Measurements from ENCODE around the gene SLC27A6.

The SLC27A6 gene

DNA sequence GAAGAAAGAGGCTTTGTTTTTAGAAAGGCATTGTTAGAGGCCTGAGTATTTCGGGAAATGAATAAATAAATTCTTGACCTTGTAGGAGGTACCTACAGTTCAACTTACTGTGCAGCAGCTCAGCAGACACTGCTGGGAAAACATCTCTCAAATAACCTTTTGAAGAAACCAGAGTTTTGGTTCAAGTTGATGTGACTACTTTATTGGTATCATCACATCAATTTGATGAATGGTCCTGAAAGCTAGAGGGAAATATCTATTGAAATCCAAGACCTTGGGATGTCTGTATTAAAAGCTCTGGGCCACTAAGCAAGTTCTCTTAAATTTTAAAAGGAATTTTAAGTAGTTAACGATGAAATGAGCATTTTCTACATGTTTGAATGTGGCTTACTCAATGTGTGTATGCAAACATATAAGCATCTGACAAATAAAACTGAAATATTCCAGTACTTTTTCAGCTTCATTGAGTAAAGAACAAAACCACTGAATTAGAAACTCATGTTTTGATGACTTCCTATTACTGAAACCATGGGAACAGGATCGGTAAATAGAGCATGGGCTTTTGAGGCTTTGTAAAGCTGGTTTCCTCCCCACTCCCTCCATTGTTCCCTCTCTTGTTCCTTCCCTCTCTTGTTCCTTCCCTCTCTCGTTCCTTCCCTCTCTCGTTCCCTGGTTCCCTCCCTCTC, 36.7 kb downstream of the SLC27A6 start:
- Histone ChIP-seq H3K4me3 (ENCODE audit: extremely low read depth, insufficient read depth, low read length, poor library complexity, severe bottlenecking) (no peak overlapping the region), H3K4me1 (ENCODE audit: control insufficient read depth, insufficient read depth, low read length, poor library complexity, severe bottlenecking) (no peaks in the 10 kb centered on the region), H3K36me3 (ENCODE audit: control insufficient read depth, insufficient read depth, low read length) (no peaks in the 10 kb centered on the region), H3K9me3 (ENCODE audit: control insufficient read depth, low read length) (no peaks in the 10 kb centered on the region), H3K27ac (ENCODE audit: low read depth, low read length, severe bottlenecking) (no peak overlapping the region)
- WGBS, 2 experiments (ENCODE audit: insufficient coverage in 2 of 2), result 42 to 69% methylated on average over 2 to 4 of the region's 5 CpGs

DNA sequence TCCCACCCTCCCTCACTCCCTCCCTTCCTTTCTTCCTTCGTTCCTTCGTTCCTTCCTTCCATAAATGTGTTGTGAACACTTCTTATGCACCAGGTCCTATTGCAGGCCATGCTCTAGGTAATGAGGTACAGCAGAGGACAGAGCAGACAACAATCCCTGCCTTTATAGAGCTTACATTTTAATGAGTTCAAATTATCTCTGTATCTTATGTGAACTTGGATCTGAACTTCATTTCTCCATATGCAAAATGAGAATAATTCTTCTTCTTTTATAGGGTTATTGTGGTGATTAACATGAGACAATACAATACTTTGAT, 37.2 kb downstream of the SLC27A6 start:
- Histone ChIP-seq H3K4me1 (ENCODE audit: control insufficient read depth, insufficient read depth, low read length, poor library complexity, severe bottlenecking) (no peaks in the 10 kb centered on the region), H3K36me3 (ENCODE audit: control insufficient read depth, insufficient read depth, low read length) (no peaks in the 10 kb centered on the region), H3K27ac (ENCODE audit: low read depth, low read length, severe bottlenecking) (no peak overlapping the region), H3K9me3 (ENCODE audit: control insufficient read depth, low read length) (no peaks in the 10 kb centered on the region), H3K4me3 (ENCODE audit: extremely low read depth, insufficient read depth, low read length, poor library complexity, severe bottlenecking) (no peak overlapping the region)
- WGBS, 2 experiments (ENCODE audit: insufficient coverage in 2 of 2), result 100% methylated on average over 1 of the region's 2 CpGs; no CpG with 5 or more reads in 1 of the 2 experiments

DNA sequence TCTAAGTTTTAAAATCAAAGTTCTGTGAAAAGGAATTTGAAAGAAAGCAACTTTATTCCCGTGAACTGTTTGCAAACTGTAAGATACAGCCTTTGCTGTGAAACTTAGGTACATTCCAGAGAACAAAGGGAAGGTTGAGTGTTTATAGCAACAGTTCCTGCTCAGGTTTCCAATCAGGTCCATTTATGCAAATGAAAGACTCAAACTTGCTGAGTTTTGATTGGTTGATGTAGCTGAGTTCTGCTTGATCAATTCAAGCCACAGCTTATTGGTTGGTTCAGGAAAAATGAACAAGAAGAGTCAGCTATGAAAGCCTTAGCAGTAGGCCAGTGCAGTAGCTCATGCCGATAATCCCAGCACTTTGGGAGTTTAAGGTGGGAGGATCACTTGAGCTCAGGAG, 37.9 kb downstream of the SLC27A6 start:
- no peaks in the 10 kb centered on the region for H3K36me3 ChIP-seq (ENCODE audit: control insufficient read depth, insufficient read depth, low read length)
- H3K4me1 ChIP-seq (ENCODE audit: control insufficient read depth, insufficient read depth, low read length, poor library complexity, severe bottlenecking), result no peaks in the 10 kb centered on the region
- 89 to 96% methylated on average over 2 of the region's 2 CpGs for WGBS, 2 experiments (ENCODE audit: insufficient coverage in 2 of 2)
- no peak overlapping the region for H3K4me3 ChIP-seq (ENCODE audit: extremely low read depth, insufficient read depth, low read length, poor library complexity, severe bottlenecking)
- no peaks in the 10 kb centered on the region for H3K9me3 ChIP-seq (ENCODE audit: control insufficient read depth, low read length)
- no peak overlapping the region for H3K27ac ChIP-seq (ENCODE audit: low read depth, low read length, severe bottlenecking)

GRCh38 chr5:129014185-129014584, 48.9 kb downstream of the SLC27A6 start:
- H3K9me3 ChIP-seq (ENCODE audit: control insufficient read depth, low read length), result no peaks in the 10 kb centered on the region
- no peak overlapping the region for H3K27ac ChIP-seq (ENCODE audit: low read depth, low read length, severe bottlenecking)
- no peaks in the 10 kb centered on the region for H3K4me1 ChIP-seq (ENCODE audit: control insufficient read depth, insufficient read depth, low read length, poor library complexity, severe bottlenecking)
- WGBS, 2 experiments (ENCODE audit: insufficient coverage in 2 of 2), result 81 to 100% methylated on average over 3 of the region's 4 CpGs
- no peak overlapping the region for H3K4me3 ChIP-seq (ENCODE audit: extremely low read depth, insufficient read depth, low read length, poor library complexity, severe bottlenecking)
- H3K36me3 ChIP-seq (ENCODE audit: control insufficient read depth, insufficient read depth, low read length), result no peaks in the 10 kb centered on the region

GRCh38 chr5:129018837-129019236, 53.5 kb downstream of the SLC27A6 start:
- Histone ChIP-seq H3K36me3 (ENCODE audit: control insufficient read depth, insufficient read depth, low read length) (no peaks in the 10 kb centered on the region), H3K4me1 (ENCODE audit: control insufficient read depth, insufficient read depth, low read length, poor library complexity, severe bottlenecking) (no peaks in the 10 kb centered on the region), H3K9me3 (ENCODE audit: control insufficient read depth, low read length) (no peaks in the 10 kb centered on the region), H3K4me3 (ENCODE audit: extremely low read depth, insufficient read depth, low read length, poor library complexity, severe bottlenecking) (no peak overlapping the region), H3K27ac (ENCODE audit: low read depth, low read length, severe bottlenecking) (no peak overlapping the region)

DNA sequence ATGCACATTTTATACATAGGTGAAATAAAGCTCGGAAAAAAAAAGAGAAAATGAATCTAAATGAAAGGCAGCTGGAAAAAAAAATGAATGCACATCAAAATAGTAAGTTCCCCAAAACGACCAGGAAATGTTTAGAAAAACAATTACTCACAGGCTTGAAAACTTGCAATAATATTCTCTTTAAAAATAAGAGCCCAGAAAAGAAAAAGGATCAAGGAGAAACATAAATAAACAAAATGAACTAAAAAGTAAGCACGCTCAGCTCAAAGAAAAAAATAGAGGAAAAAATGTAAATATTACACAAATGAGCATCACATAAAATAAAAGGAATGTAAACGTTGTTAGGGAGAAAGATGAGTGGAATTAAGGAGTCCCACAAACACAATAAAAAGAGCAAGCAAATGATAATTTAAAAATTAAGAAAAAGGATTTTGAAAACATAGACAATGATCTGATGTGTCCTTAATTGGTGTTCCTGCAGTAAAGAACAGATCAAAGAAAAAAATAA, 54.2 kb downstream of the SLC27A6 start:
- H3K27ac ChIP-seq (ENCODE audit: low read depth, low read length, severe bottlenecking), result no peak overlapping the region
- no peaks in the 10 kb centered on the region for H3K4me1 ChIP-seq (ENCODE audit: control insufficient read depth, insufficient read depth, low read length, poor library complexity, severe bottlenecking)
- H3K9me3 ChIP-seq (ENCODE audit: control insufficient read depth, low read length), result no peaks in the 10 kb centered on the region
- H3K4me3 ChIP-seq (ENCODE audit: extremely low read depth, insufficient read depth, low read length, poor library complexity, severe bottlenecking), result no peak overlapping the region
- no peaks in the 10 kb centered on the region for H3K36me3 ChIP-seq (ENCODE audit: control insufficient read depth, insufficient read depth, low read length)
- WGBS, 2 experiments (ENCODE audit: insufficient coverage in 2 of 2), result no CpG with 5 or more reads among the region's 4 CpGs

DNA sequence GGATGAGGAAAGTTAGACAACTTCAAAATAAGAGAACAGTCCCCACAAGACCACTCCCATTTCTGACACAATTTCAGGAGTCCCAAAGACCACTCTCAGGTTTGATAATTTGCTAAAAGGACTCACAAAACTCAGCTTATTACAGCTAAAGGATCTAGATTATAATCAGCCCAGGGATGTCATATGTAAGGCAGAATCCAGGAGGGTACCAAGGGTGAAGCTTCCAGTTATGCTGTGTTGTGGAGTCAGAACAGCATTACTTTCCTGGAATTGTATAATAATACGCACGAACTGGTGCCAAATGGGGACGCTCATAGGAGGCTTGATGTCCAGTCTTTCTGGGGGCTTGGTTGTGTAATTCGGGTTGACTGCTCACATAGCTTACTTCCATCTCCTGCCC, 55.4 kb downstream of the SLC27A6 start:
- Histone ChIP-seq H3K36me3 (ENCODE audit: control insufficient read depth, insufficient read depth, low read length) (no peaks in the 10 kb centered on the region), H3K27ac (ENCODE audit: low read depth, low read length, severe bottlenecking) (no peak overlapping the region), H3K4me3 (ENCODE audit: extremely low read depth, insufficient read depth, low read length, poor library complexity, severe bottlenecking) (no peak overlapping the region), H3K9me3 (ENCODE audit: control insufficient read depth, low read length) (no peaks in the 10 kb centered on the region), H3K4me1 (ENCODE audit: control insufficient read depth, insufficient read depth, low read length, poor library complexity, severe bottlenecking) (no peaks in the 10 kb centered on the region)
- WGBS, 2 experiments (ENCODE audit: insufficient coverage in 2 of 2), result 92 to 95% methylated on average over 2 to 3 of the region's 4 CpGs

DNA sequence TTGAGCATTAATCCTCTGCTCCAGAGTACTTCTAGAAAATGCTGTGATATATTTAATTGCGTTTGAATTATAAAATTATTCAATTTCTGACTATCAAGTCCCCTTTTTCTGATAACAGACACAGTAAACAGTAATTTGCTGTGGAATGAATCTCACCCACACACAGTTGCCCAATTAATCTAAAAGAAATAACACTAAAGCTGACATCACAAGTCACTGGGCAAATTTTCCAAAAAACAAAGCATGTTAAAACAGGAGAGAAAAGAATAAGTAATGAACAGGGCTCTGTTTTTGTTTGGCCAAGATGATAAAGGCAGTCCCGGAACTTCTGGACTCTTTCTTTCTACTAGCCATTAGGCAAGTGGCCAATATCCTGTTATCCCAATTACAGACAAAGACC, 56.5 kb downstream of the SLC27A6 start:
- H3K4me3 ChIP-seq (ENCODE audit: extremely low read depth, insufficient read depth, low read length, poor library complexity, severe bottlenecking), result no peak overlapping the region
- H3K27ac ChIP-seq (ENCODE audit: low read depth, low read length, severe bottlenecking), result no peak overlapping the region
- no peaks in the 10 kb centered on the region for H3K4me1 ChIP-seq (ENCODE audit: control insufficient read depth, insufficient read depth, low read length, poor library complexity, severe bottlenecking)
- H3K9me3 ChIP-seq (ENCODE audit: control insufficient read depth, low read length), result no peaks in the 10 kb centered on the region
- no peaks in the 10 kb centered on the region for H3K36me3 ChIP-seq (ENCODE audit: control insufficient read depth, insufficient read depth, low read length)
- WGBS, 2 experiments (ENCODE audit: insufficient coverage in 2 of 2), result 100% methylated on average over 1 of the region's 2 CpGs; no CpG with 5 or more reads in 1 of the 2 experiments

GRCh38 chr5:129022599-129022998, 57.3 kb downstream of the SLC27A6 start:
- Histone ChIP-seq H3K9me3 (ENCODE audit: control insufficient read depth, low read length) (no peaks in the 10 kb centered on the region), H3K36me3 (ENCODE audit: control insufficient read depth, insufficient read depth, low read length) (no peaks in the 10 kb centered on the region), H3K27ac (ENCODE audit: low read depth, low read length, severe bottlenecking) (no peak overlapping the region), H3K4me3 (ENCODE audit: extremely low read depth, insufficient read depth, low read length, poor library complexity, severe bottlenecking) (no peak overlapping the region), H3K4me1 (ENCODE audit: control insufficient read depth, insufficient read depth, low read length, poor library complexity, severe bottlenecking) (no peaks in the 10 kb centered on the region)
- 100% methylated on average over 1 of the region's 2 CpGs; no CpG with 5 or more reads in 1 of the 2 experiments for WGBS, 2 experiments (ENCODE audit: insufficient coverage in 2 of 2)

GRCh38 chr5:129027260-129027659, 62.0 kb downstream of the SLC27A6 start:
- 60% methylated on average over 1 of the region's 1 CpG; no CpG with 5 or more reads in 1 of the 2 experiments for WGBS, 2 experiments (ENCODE audit: insufficient coverage in 2 of 2)

DNA sequence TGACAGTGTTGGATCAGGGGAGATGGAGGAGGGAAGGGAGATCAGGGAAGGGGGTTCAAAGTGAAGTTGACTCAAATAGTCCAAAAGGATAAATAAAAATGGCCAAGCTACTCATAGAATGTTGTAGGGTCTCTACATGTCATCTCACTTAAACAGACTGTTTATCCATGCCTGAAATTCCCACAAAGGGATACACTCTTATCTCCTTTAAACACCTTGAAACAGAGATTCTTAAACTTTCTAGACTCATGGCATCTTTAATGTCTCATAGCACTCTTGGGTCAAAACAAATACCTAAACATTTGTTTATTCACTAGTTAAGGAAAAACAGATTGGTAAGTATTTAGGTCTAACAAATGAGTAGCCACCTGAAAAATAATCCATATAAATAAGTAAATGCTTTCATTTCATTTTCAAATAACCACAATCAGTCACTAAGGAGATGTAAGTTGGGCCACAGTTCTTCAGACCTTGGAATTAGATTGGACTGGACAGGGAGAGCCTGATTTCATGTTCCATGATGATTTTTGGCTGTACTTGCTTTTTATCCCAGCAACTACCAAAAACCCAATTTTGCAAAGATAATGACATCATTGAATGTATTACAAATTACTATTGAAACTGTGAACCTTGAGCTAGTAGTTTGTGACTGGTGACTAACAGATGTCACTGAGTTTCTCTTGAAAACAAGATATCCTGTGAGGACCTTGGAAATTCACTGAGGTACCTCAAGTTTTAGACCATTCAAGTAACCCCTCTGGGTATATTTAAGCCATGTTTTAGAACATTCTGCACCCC, 66.8 kb downstream of the SLC27A6 start:
- Histone ChIP-seq H3K36me3 (ENCODE audit: control insufficient read depth, insufficient read depth, low read length) (no peaks in the 10 kb centered on the region), H3K4me1 (ENCODE audit: control insufficient read depth, insufficient read depth, low read length, poor library complexity, severe bottlenecking) (no peaks in the 10 kb centered on the region), H3K27ac (ENCODE audit: low read depth, low read length, severe bottlenecking) (no peak overlapping the region), H3K9me3 (ENCODE audit: control insufficient read depth, low read length) (no peaks in the 10 kb centered on the region), H3K4me3 (ENCODE audit: extremely low read depth, insufficient read depth, low read length, poor library complexity, severe bottlenecking) (no peak overlapping the region)

More at GRCh38 chr5:129027260-129027659, 62.0 kb downstream of the SLC27A6 start:
- no peaks in the 10 kb centered on the region for H3K9me3 ChIP-seq (ENCODE audit: control insufficient read depth, low read length)
- H3K36me3 ChIP-seq (ENCODE audit: control insufficient read depth, insufficient read depth, low read length), result no peaks in the 10 kb centered on the region
- H3K4me3 ChIP-seq (ENCODE audit: extremely low read depth, insufficient read depth, low read length, poor library complexity, severe bottlenecking), result no peak overlapping the region
- H3K27ac ChIP-seq (ENCODE audit: low read depth, low read length, severe bottlenecking), result no peak overlapping the region
- H3K4me1 ChIP-seq (ENCODE audit: control insufficient read depth, insufficient read depth, low read length, poor library complexity, severe bottlenecking), result no peaks in the 10 kb centered on the region
